ENCODE data around the gene ICAM5.

ICAM5 gene

DNA sequence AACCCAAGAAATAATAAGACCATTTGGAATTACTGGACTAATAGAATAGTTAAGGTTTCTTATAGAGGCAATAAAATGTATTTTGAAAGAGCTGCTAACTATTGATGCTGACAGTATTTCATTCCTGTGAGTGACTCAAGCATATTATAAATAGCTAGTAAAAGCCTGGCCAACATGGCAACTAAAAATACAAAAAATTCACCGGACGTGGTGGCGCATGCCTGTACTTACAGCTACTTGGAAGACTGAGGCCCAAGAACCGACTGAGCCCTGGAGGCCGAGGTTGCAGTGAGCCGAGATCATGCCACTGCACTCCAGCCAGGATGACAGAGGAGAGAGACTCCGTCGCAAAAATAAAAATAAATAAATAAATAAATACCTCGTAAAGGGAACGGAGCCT lies 55.0 kb downstream of the ICAM5 start:
- DNase-seq (ENCODE audit: low read depth), result no peak
